ENCODE results near the gene ARFIP1. TPM values are rescaled to one million over a fixed set of nuclear protein-coding genes. Genes with fewer than 3 reads are reported as not detected.
"Not testable (repeated sequence)": the region's sequence is repeated elsewhere in the genome, so short reads cannot be mapped to it uniquely, and the experiment has no call there.

Gene ARFIP1
- total RNA-seq, 3 donors from 2014 or later = 41.9 to 81.4 (median 50.1) TPM

GRCh38 chr4:152848508-152848907, 68.8 kb downstream of the ARFIP1 start:
- no peaks in the 10 kb centered on the region for H3K4me1 ChIP-seq (ENCODE audit: low read depth)
- intact Hi-C loops (cut with DNase I, micrococcal nuclease) = loop anchor here (10.0 kb wide), 2 partner anchors 236 to 276 kb away; no protein-coding TSS in a partner anchor
- peaks cover 10% of the 10 kb centered on the region for H3K9me3 ChIP-seq
- TF ChIP-seq CTCF (IDR thresholded peaks at IDR 0.05) = no peak
- no peak for DNase-seq
- no peak for ATAC-seq
- H3K4me3 ChIP-seq = no peak overlapping the region
- no peaks in the 10 kb centered on the region for H3K36me3 ChIP-seq (ENCODE audit: low read depth)

- no peaks in the 10 kb centered on the region for H3K36me3 ChIP-seq (ENCODE audit: low read depth)
- intact Hi-C loops (cut with DNase I, micrococcal nuclease) = loop anchor here (10.0 kb wide), 2 partner anchors 235 to 275 kb away; no protein-coding TSS in a partner anchor
- H3K4me3 ChIP-seq = no peak overlapping the region
- no peak for TF ChIP-seq CTCF (IDR thresholded peaks at IDR 0.05)
- H3K4me1 ChIP-seq (ENCODE audit: low read depth) = no peaks in the 10 kb centered on the region
- ATAC-seq (no peak), DNase-seq (no peak)
- H3K9me3 ChIP-seq = peaks cover 16% of the 10 kb centered on the region
These were observed 69.6 kb downstream of the ARFIP1 start for GRCh38 chr4:152849350-152849749.

GRCh38 chr4:152850377-152850776, 70.6 kb downstream of the ARFIP1 start:
- peaks cover 16% of the 10 kb centered on the region for H3K9me3 ChIP-seq
- no peaks in the 10 kb centered on the region for H3K36me3 ChIP-seq (ENCODE audit: low read depth)
- peak in 2 of 3 donors; percentile 18 to 24 for DNase-seq
- H3K4me3 ChIP-seq = no peak overlapping the region
- intact Hi-C loops (cut with DNase I, micrococcal nuclease) = no loop called here
- no peaks in the 10 kb centered on the region for H3K4me1 ChIP-seq (ENCODE audit: low read depth)
- no peak for TF ChIP-seq CTCF (IDR thresholded peaks at IDR 0.05)
- peak; percentile 60 for ATAC-seq

- no peak for DNase-seq
- intact Hi-C loops (cut with DNase I, micrococcal nuclease) = no loop called here
- H3K4me3 ChIP-seq = no peak overlapping the region
- H3K4me1 ChIP-seq (ENCODE audit: low read depth) = no peaks in the 10 kb centered on the region
- TF ChIP-seq CTCF (IDR thresholded peaks at IDR 0.05) = no peak
- peaks cover 16% of the 10 kb centered on the region for H3K9me3 ChIP-seq
- ATAC-seq = no peak
- H3K36me3 ChIP-seq (ENCODE audit: low read depth) = no peaks in the 10 kb centered on the region
These were observed 71.5 kb downstream of the ARFIP1 start for GRCh38 chr4:152851226-152851625.

- no peak for ATAC-seq
- Histone ChIP-seq H3K4me3 (no peak overlapping the region), H3K36me3 (ENCODE audit: low read depth) (no peaks in the 10 kb centered on the region), H3K4me1 (ENCODE audit: low read depth) (no peaks in the 10 kb centered on the region), H3K9me3 (peaks cover 16% of the 10 kb centered on the region)
- no peak for TF ChIP-seq CTCF (IDR thresholded peaks at IDR 0.05)
- no peak for DNase-seq
- intact Hi-C loops (cut with DNase I, micrococcal nuclease) = no loop called here
These were observed 73.5 kb downstream of the ARFIP1 start for GRCh38 chr4:152853293-152853692.

GRCh38 chr4:152854016-152854415, 74.3 kb downstream of the ARFIP1 start:
- H3K9me3 ChIP-seq = peaks cover 16% of the 10 kb centered on the region
- H3K4me3 ChIP-seq; H3K36me3 ChIP-seq (ENCODE audit: low read depth); intact Hi-C loops (cut with DNase I, micrococcal nuclease); ATAC-seq; DNase-seq; H3K4me1 ChIP-seq (ENCODE audit: low read depth): not testable (repeated sequence)
